Peyer's patch (tissue), 4 donors: ENCODE measurements around the gene CDKN2AIPNL. TPM values are rescaled to one million over a fixed set of nuclear protein-coding genes. Genes with fewer than 3 reads are reported as not detected.

Experiments used
- DNase-seq, 3 donors: peaks; one replicate each; pipeline ENCODE4 v3.0.0-alpha.2; 2017 to 2019
- H3K27ac ChIP-seq, 4 donors: fragments of 200-600 bp; sonication (generic); one replicate each; pipeline ENCODE4 v1.5.1; 2016 to 2019
- H3K27me3 ChIP-seq, 2 donors: fragments of 200-600 bp; sonication (generic); one replicate each; pipeline ENCODE4 v1.5.1; 2019
- H3K36me3 ChIP-seq, 3 donors: fragments of 200-600 bp; sonication (generic); one replicate each; pipeline ENCODE4 v1.5.1; 2016 to 2019
- H3K4me1 ChIP-seq, 4 donors: fragments of 200-600 bp; sonication (generic); one replicate each; pipeline ENCODE4 v1.5.1; 2016 to 2019
- H3K4me3 ChIP-seq, 4 donors: fragments of 200-600 bp; sonication (generic); 1 replicate in 3 of 4; 2 replicates in 1 of 4; pipeline ENCODE4 v1.5.1; 2016 to 2019; ENCODE audit warnings: mild to moderate bottlenecking in 1 of 4
- H3K9me3 ChIP-seq, 4 donors: fragments of 200-600 bp; sonication (generic); one replicate each; pipeline ENCODE4 v1.5.1; 2016 to 2019; ENCODE audit warnings: mild to moderate bottlenecking in 1 of 4
- CTCF ChIP-seq, 6 experiments: fragments of 450-650 bp in 4 of 6; fragments of 200-600 bp in 2 of 6; sonication (generic) in 1 of 6; IDR thresholded peaks; one replicate each; pipeline ENCODE4 v1.5.1; 2017 to 2019; ENCODE audit warnings: antibody characterized with exemption in 6 of 6, mild to moderate bottlenecking in 3 of 6, moderate library complexity in 1 of 6
- POLR2A ChIP-seq, 2 donors: fragments of 450-650 bp; IDR thresholded peaks; one replicate each; pipeline ENCODE4 v1.5.1; 2017; ENCODE audit warnings: antibody characterized with exemption in 2 of 2, mild to moderate bottlenecking in 2 of 2, moderate library complexity in 2 of 2
- total RNA-seq, 4 donors: library from RNA; depleted of rRNA; stranded (reverse); fragments of >200 nt; gene quantifications; one replicate each; pipeline ENCODE4 v1.1.0, GENCODE V29; 2016

CDKN2AIPNL gene
- total RNA-seq, 4 donors from 2014 or later, result 13.1 to 25.9 (median 21.9) TPM

GRCh38 chr5:134437847-134438581 is 26.3 kb upstream of the CDKN2AIPNL start:
- Histone ChIP-seq H3K27me3 (no peaks in the 10 kb centered on the region), H3K4me1 (peaks cover 7 to 51% (median 11%) of the 10 kb centered on the region in 4 donors), H3K36me3 (no peaks in the 10 kb centered on the region), H3K9me3 (no peaks in the 10 kb centered on the region), H3K27ac (peak overlapping the region in 3 of 4 donors; percentile 64 to 92 (median 90)), H3K4me3 (no peak overlapping the region)
- no peak for DNase-seq
- no peak for TF ChIP-seq CTCF (IDR thresholded peaks at IDR 0.05)
- no peak for TF ChIP-seq POLR2A (IDR thresholded peaks at IDR 0.05)

GRCh38 chr5:134437340-134437846 is 25.7 kb upstream of the CDKN2AIPNL start:
- no peak overlapping the region for H3K4me3 ChIP-seq
- no peaks in the 10 kb centered on the region for H3K27me3 ChIP-seq
- H3K36me3 ChIP-seq, result no peaks in the 10 kb centered on the region
- H3K27ac ChIP-seq, result peak overlapping the region; percentile 62 to 92 (median 77)
- DNase-seq, result no peak
- no peaks in the 10 kb centered on the region for H3K9me3 ChIP-seq
- H3K4me1 ChIP-seq, result peaks cover 7 to 51% (median 11%) of the 10 kb centered on the region in 4 donors
- TF ChIP-seq POLR2A (IDR thresholded peaks at IDR 0.05) (no peak), CTCF (IDR thresholded peaks at IDR 0.05) (no peak)

- Histone ChIP-seq H3K9me3 (no peaks in the 10 kb centered on the region), H3K36me3 (no peaks in the 10 kb centered on the region), H3K4me1 (peaks cover 7 to 51% (median 11%) of the 10 kb centered on the region in 4 donors), H3K27ac (peak overlapping the region; percentile 62 to 92 (median 77)), H3K4me3 (peak overlapping the region in 3 of 4 donors; percentile 10 to 19 (median 13)), H3K27me3 (no peaks in the 10 kb centered on the region)
- peak; percentile 72 to 91 (median 86) for DNase-seq
- peak in 1 of 6 experiments; percentile 1 for TF ChIP-seq CTCF (IDR thresholded peaks at IDR 0.05)
- TF ChIP-seq POLR2A (IDR thresholded peaks at IDR 0.05), result peak in 1 of 2 donors; percentile 27
These were observed 25.1 kb upstream of the CDKN2AIPNL start for GRCh38 chr5:134436523-134437339.

GRCh38 chr5:134435560-134435959 is 23.9 kb upstream of the CDKN2AIPNL start:
- peak overlapping the region in 2 of 4 donors; percentile 76 to 90 for H3K27ac ChIP-seq
- TF ChIP-seq POLR2A (IDR thresholded peaks at IDR 0.05), result no peak
- TF ChIP-seq CTCF (IDR thresholded peaks at IDR 0.05), result peak in 3 of 6 experiments; percentile 8 to 22 (median 10)
- no peak for DNase-seq

GRCh38 chr5:134432677-134433359 is 21.1 kb upstream of the CDKN2AIPNL start:
- H3K4me1 ChIP-seq, result peaks cover 5 to 32% (median 9%) of the 10 kb centered on the region in 4 donors
- H3K9me3 ChIP-seq, result no peaks in the 10 kb centered on the region
- TF ChIP-seq CTCF (IDR thresholded peaks at IDR 0.05), result no peak
- no peak for TF ChIP-seq POLR2A (IDR thresholded peaks at IDR 0.05)
- H3K27me3 ChIP-seq, result no peaks in the 10 kb centered on the region
- no peaks in the 10 kb centered on the region for H3K36me3 ChIP-seq
- DNase-seq, result no peak
- no peak overlapping the region for H3K4me3 ChIP-seq
- no peak overlapping the region for H3K27ac ChIP-seq

More at GRCh38 chr5:134435560-134435959, 23.9 kb upstream of the CDKN2AIPNL start:
- H3K4me3 ChIP-seq, result no peak overlapping the region
- H3K9me3 ChIP-seq, result no peaks in the 10 kb centered on the region
- H3K27me3 ChIP-seq, result no peaks in the 10 kb centered on the region
- no peaks in the 10 kb centered on the region for H3K36me3 ChIP-seq
- peaks cover 7 to 51% (median 11%) of the 10 kb centered on the region in 4 donors for H3K4me1 ChIP-seq
